HG03354 (cell line): ENCODE data around the gene PLEKHG5.

Experiments used
- ATAC-seq: cut with Tn5 transposase; IDR thresholded peaks from one replicate; pipeline ENCODE4 v1.9.1; 2021; ENCODE audit warnings: mild to moderate bottlenecking; ENCODE audit not compliant: unreplicated experiment, poor library complexity, severe bottlenecking

The PLEKHG5 gene

GRCh38 chr1:6511561-6512244, 20.2 kb upstream of the PLEKHG5 start:
- ATAC-seq: no peak

GRCh38 chr1:6511056-6511455, 19.6 kb upstream of the PLEKHG5 start:
- ATAC-seq: no peak

- no peak for ATAC-seq
Observed at GRCh38 chr1:6510493-6510892, 19.0 kb upstream of the PLEKHG5 start.

GRCh38 chr1:6509919-6510291, 18.4 kb upstream of the PLEKHG5 start:
- ATAC-seq: no peak

- ATAC-seq: no peak
Observed at GRCh38 chr1:6509220-6509918, 17.9 kb upstream of the PLEKHG5 start.

GRCh38 chr1:6508816-6509189, 17.3 kb upstream of the PLEKHG5 start:
- ATAC-seq: no peak

GRCh38 chr1:6508154-6508815, 16.8 kb upstream of the PLEKHG5 start:
- ATAC-seq: no peak

DNA sequence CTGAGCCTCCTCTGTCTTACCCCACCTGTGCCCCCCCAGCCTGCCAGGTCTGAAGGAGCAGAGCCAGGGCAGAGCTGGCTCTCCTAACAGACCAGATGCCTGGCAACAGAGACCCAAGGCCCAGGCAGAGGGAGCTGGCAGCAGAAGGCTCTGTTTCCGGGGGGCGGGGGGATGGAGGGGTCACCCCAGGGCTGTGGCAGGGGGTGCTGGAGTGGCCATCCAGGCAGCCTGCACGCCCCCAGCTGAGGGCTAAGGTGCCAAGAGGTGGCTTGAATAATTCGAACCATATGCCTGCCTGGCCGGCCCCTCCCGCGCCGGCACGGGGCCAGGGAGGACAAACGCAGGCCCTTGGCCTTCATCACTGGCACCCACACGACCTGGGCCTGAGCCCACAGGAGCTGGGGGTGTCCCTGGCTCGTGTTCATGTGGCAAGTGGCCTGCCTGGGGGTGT, 16.0 kb upstream of the PLEKHG5 start:
- no peak for ATAC-seq

DNA sequence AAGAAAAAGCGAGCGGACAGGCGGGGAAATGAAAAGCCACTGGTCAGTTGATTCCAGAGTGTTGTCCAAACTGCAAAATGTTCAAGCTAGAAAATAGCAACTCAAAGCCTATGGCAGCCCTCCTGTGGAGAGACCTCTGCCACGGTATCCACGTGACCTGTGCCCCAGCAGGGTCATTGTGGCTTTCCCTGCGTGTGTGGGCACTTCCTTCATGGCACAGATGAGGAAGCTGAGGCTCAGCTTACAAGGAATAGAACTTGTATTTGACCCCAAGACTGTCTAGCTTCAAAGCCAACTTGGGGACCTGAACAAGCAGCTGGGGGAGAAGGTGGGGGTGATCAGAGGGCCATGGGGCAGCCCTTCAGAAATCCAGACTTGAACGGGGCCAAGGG, 15.6 kb upstream of the PLEKHG5 start:
- no peak for ATAC-seq

DNA sequence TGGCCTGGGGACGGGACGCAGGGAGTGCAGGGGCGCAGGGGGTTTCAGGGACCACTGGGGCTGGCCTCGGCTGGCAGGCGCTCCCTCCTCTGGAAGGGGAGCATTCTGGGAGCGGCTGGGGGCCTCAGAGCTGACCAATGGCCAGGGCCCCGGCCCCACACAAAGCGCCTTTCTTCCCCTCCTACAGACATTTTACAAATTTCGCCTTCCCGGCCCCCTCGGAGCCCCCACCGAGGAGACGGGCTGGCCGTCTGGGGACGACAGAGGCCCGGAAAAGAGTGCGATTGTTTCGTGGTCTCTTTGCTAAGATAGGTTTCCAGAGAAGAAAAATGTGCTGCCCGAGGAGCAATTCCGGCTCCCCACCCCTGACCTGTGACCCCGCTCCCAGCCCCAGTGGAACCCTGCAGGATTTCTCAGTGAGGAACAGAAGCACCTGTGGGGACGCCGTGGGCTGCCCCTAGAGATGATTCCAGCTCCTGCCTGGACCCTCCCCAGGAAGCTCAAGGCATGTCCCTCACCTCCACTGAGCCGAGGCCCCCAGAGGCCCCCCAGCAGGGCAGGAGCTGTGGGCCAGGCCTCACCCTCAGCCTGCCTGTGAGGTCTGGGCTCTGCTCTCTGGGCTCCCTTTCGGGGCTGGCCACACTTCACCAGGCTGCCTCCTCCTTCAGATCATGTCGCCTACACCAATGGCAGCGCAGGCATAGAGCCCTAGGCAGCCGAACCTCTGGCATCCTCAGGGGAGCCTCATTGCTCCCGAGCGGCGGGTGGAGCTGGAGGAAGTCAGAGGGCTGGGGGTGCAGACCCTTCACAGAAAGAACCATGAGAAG, 15.0 kb upstream of the PLEKHG5 start:
- ATAC-seq: no peak

DNA sequence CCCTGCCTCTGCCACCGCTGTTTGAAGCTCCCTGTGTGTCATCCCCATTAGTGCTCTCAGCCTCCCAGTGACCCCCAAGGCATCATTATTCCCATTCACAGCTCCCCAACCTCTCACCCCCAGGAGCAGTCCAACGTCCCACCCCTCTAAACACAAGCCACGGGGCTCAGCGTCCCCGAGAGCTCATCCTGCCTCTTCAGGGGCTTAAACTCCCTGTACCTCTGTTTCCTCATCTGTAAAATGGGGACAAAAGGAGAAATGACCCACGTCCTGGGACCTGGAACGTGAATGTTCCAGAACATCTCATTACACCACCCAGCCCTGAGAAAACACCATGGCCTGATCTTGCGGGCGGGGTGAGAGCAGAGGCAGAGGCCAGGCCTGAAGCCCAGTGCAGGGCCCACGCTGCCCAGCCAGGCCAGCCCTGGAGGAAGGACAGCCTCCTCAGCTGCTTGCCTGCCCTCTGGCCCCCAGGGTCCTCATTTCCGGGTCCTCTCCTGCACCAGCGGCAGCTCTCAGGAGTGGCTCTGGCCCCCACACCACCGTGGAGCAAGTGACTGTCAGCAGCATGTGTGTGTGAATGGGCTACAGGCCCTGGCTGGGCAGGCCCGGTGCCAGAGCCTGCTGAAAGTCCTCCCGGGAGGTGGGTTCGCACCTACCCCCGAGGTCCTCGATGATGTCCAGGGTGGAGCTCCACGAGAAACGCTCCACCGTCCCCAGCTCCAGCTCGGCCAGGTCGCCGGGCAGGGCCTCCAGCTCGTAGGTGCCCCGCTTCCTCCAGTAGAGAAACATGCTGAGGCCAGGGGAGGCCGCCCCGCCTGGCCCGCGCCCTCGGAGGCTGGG, 14.1 kb upstream of the PLEKHG5 start:
- ATAC-seq: no peak

- no peak for ATAC-seq
Observed at GRCh38 chr1:6504887-6505286, 13.4 kb upstream of the PLEKHG5 start.

- ATAC-seq: no peak
Observed at GRCh38 chr1:6503884-6504602, 12.6 kb upstream of the PLEKHG5 start.

- no peak for ATAC-seq
Observed at GRCh38 chr1:6502000-6502891, 10.8 kb upstream of the PLEKHG5 start.

GRCh38 chr1:6501279-6501813, 9.9 kb upstream of the PLEKHG5 start:
- ATAC-seq: no peak

GRCh38 chr1:6500544-6501278, 9.2 kb upstream of the PLEKHG5 start:
- ATAC-seq: no peak

DNA sequence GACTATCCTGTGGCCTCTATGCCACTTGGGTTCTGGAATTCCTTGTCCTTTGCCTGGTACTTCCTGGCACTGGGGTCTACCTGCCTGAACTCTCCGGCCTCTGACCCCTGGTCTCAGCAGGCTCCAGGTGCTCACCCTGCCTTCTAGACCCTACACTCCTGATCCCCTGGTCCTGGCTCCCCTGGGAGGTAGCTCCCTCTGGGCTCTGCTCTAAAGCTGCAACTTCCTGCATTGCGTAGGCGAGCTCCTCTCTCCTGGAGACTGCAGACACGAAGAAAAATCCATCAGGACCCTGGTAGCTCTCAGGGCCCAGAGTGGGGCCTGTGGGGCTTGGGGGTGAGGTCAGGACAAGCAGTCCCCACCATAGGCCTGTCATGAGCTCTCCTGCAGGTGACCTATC, 7.8 kb upstream of the PLEKHG5 start:
- no peak for ATAC-seq
